GM12878 (cell line): ENCODE data around the gene ART1.
A peak's percentile ranks its signal among the peaks of the same experiment; 100 is the strongest.

Experiments
- ASH2L ChIP-seq: fragments of 300-600, 200-600 bp; sonication (generic); IDR thresholded peaks from 2 replicates; pipeline ENCODE4 v1.6.1; 2017; ENCODE audit warnings: low read depth, mild to moderate bottlenecking, borderline replicate concordance
- CREM ChIP-seq: IDR thresholded peaks from 2 replicates; pipeline ENCODE4 v1.6.1; 2014; ENCODE audit warnings: antibody characterized with exemption, low read depth
- EGR1 ChIP-seq, 2 experiments: IDR thresholded peaks; 1 replicate in 1 of 2; 2 replicates in 1 of 2; pipeline ENCODE4 v1.6.1; 2011 to 2012; ENCODE audit warnings: low read depth in 2 of 2, low read length in 2 of 2, borderline replicate concordance in 1 of 2, mild to moderate bottlenecking in 1 of 2, moderate library complexity in 1 of 2
- EP300 ChIP-seq, 2 experiments: fragments of 150-350 bp in 1 of 2; IDR thresholded peaks; 2 replicates each; pipeline ENCODE4 v1.6.1; 2011 to 2012; ENCODE audit warnings: low read depth in 2 of 2, low read length in 2 of 2, borderline replicate concordance in 1 of 2, improper control_type of control experiment in 1 of 2, inconsistent platforms in 1 of 2; ENCODE audit not compliant: control insufficient read depth in 1 of 2
- GABPA ChIP-seq: IDR thresholded peaks from 2 replicates; pipeline ENCODE4 v1.6.1; 2014; ENCODE audit warnings: antibody characterized with exemption, low read depth, mild to moderate bottlenecking, inconsistent platforms
- POLR2A ChIP-seq: IDR thresholded peaks from 2 replicates; pipeline ENCODE4 v1.6.1; 2011; ENCODE audit warnings: low read depth, mild to moderate bottlenecking, low read length
- POLR2AphosphoS5 ChIP-seq: IDR thresholded peaks from 2 replicates; pipeline ENCODE4 v1.6.1; 2011; ENCODE audit warnings: mild to moderate bottlenecking, low read length, inconsistent platforms
- RELA ChIP-seq: fragments of 450-650 bp; IDR thresholded peaks from 2 replicates; pipeline ENCODE4 v1.8.0; 2014; ENCODE audit warnings: borderline replicate concordance; ENCODE audit not compliant: partially characterized antibody
- ZNF274 ChIP-seq: IDR thresholded peaks from one replicate; pipeline ENCODE4 v1.8.0; 2011; ENCODE audit not compliant: insufficient read length, insufficient read depth
- TF ChIP-seq, protein P1 (sequence below), 3 experiments: IDR thresholded peaks in 2 of 3; conservative IDR thresholded peaks in 1 of 3; 2 replicates each; pipeline ENCODE4 v1.5.1; 2011; ENCODE audit warnings: low read depth in 3 of 3, low read length in 3 of 3, mild to moderate bottlenecking in 3 of 3, control low read depth in 2 of 3, moderate library complexity in 2 of 3, inconsistent platforms in 1 of 3, mixed read lengths in 1 of 3; ENCODE audit not compliant: control insufficient read depth in 2 of 3, insufficient read depth in 1 of 3; ENCODE audit errors: extremely low read depth in 1 of 3
- TF ChIP-seq, protein P2 (sequence below): IDR thresholded peaks from 2 replicates; pipeline ENCODE4 v1.6.1; 2011; ENCODE audit warnings: low read depth, low read length, improper control_type of control experiment, borderline replicate concordance
- TF ChIP-seq, protein P3 (sequence below): IDR thresholded peaks from 2 replicates; pipeline ENCODE4 v1.6.1; 2011; ENCODE audit warnings: low read depth, mild to moderate bottlenecking, low read length, moderate library complexity, borderline replicate concordance; ENCODE audit errors: extremely low read depth
- TF ChIP-seq, protein P4 (sequence below): fragments of 450-650 bp; IDR thresholded peaks from 2 replicates; pipeline ENCODE4 v1.6.1; 2018; ENCODE audit warnings: borderline replicate concordance, mild to moderate bottlenecking; ENCODE audit not compliant: partially characterized antibody
- TF ChIP-seq, protein P5 (sequence below): IDR thresholded peaks from 2 replicates; pipeline ENCODE4 v1.6.1; 2012; ENCODE audit warnings: low read depth, low read length, improper control_type of control experiment

DNA sequence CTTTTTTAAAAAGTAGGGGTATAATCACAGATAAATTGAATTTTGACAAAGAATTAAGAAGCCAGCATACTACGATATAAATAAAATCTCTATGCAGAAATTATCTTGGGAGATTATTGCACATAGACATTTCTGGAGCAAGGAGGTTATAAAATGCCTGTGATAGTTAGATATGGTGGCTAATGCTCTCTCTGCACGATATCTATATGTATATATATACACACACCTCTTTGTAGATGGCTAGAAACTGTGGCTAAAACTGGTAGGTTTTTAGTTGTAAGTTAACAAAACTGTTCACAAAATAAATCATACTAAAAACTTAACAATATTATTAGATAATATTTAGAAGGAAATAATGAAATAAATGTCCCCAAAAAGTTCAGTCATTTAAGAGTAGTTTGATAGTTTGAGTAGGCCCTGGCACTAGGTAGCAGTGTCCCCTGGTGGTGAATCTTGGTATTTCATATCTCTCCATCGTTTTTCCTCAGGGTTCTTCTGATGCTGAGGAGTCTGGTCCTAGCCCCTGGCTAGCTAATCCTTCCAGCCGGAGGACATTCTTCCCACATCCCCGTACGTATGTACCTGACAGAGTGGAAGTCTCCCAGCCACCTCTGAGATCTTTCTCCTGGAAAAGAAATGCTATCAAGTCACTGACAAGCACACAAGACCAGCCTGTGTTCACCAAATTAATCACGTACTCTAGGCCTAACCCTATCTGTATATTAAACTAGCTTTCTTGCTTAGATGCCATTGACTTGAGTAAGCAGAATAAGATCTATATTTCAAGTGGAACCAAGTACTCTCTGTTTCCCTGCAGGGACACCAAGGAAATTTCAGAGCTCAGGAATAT, 35.3 kb upstream of the ART1 start:
- TF ChIP-seq, protein P1, sequence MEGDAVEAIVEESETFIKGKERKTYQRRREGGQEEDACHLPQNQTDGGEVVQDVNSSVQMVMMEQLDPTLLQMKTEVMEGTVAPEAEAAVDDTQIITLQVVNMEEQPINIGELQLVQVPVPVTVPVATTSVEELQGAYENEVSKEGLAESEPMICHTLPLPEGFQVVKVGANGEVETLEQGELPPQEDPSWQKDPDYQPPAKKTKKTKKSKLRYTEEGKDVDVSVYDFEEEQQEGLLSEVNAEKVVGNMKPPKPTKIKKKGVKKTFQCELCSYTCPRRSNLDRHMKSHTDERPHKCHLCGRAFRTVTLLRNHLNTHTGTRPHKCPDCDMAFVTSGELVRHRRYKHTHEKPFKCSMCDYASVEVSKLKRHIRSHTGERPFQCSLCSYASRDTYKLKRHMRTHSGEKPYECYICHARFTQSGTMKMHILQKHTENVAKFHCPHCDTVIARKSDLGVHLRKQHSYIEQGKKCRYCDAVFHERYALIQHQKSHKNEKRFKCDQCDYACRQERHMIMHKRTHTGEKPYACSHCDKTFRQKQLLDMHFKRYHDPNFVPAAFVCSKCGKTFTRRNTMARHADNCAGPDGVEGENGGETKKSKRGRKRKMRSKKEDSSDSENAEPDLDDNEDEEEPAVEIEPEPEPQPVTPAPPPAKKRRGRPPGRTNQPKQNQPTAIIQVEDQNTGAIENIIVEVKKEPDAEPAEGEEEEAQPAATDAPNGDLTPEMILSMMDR (IDR thresholded peaks at IDR 0.05 in 2 of 3, conservative IDR thresholded peaks at IDR 0.05 in 1 of 3; ENCODE audit: control insufficient read depth in 2 of 3, extremely low read depth in 1 of 3, insufficient read depth in 1 of 3, low read depth in 3 of 3, low read length in 3 of 3) = peak; percentile 83 to 84 (median 84)
- TF ChIP-seq, protein P2, sequence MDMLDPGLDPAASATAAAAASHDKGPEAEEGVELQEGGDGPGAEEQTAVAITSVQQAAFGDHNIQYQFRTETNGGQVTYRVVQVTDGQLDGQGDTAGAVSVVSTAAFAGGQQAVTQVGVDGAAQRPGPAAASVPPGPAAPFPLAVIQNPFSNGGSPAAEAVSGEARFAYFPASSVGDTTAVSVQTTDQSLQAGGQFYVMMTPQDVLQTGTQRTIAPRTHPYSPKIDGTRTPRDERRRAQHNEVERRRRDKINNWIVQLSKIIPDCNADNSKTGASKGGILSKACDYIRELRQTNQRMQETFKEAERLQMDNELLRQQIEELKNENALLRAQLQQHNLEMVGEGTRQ = no peak
- TF ChIP-seq, protein P3, sequence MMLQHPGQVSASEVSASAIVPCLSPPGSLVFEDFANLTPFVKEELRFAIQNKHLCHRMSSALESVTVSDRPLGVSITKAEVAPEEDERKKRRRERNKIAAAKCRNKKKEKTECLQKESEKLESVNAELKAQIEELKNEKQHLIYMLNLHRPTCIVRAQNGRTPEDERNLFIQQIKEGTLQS = no peak
- no peak for TF ChIP-seq POLR2AphosphoS5
- no peak for TF ChIP-seq POLR2A
- TF ChIP-seq GABPA = no peak
- no peak for TF ChIP-seq ASH2L
- no peak for TF ChIP-seq EGR1 (IDR thresholded peaks at IDR 0.05; ENCODE audit: borderline replicate concordance in 1 of 2, low read depth in 2 of 2, low read length in 2 of 2)
- TF ChIP-seq ZNF274 = no peak
- TF ChIP-seq, protein P4, sequence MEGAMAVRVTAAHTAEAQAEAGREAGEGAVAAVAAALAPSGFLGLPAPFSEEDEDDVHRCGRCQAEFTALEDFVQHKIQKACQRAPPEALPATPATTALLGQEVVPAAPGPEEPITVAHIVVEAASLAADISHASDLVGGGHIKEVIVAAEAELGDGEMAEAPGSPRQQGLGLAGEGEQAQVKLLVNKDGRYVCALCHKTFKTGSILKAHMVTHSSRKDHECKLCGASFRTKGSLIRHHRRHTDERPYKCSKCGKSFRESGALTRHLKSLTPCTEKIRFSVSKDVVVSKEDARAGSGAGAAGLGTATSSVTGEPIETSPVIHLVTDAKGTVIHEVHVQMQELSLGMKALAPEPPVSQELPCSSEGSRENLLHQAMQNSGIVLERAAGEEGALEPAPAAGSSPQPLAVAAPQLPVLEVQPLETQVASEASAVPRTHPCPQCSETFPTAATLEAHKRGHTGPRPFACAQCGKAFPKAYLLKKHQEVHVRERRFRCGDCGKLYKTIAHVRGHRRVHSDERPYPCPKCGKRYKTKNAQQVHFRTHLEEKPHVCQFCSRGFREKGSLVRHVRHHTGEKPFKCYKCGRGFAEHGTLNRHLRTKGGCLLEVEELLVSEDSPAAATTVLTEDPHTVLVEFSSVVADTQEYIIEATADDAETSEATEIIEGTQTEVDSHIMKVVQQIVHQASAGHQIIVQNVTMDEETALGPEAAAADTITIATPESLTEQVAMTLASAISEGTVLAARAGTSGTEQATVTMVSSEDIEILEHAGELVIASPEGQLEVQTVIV = no peak
- no peak for TF ChIP-seq CREM
- TF ChIP-seq, protein P5, sequence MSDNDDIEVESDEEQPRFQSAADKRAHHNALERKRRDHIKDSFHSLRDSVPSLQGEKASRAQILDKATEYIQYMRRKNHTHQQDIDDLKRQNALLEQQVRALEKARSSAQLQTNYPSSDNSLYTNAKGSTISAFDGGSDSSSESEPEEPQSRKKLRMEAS = no peak
- no peak for TF ChIP-seq EP300 (IDR thresholded peaks at IDR 0.05; ENCODE audit: borderline replicate concordance in 1 of 2, control insufficient read depth in 1 of 2, low read depth in 2 of 2, low read length in 2 of 2)
- no peak for TF ChIP-seq RELA
